H1 (cell line): ENCODE measurements around the gene RNF4. TPM values are rescaled to one million over a fixed set of nuclear protein-coding genes. Genes with fewer than 3 reads are reported as not detected.

Source experiments
- JUND ChIP-seq: IDR thresholded peaks from 2 replicates; pipeline ENCODE4 v1.6.1; 2011; ENCODE audit warnings: mild to moderate bottlenecking, improper control_type of control experiment, low read length
- NANOG ChIP-seq: IDR thresholded peaks from 2 replicates; pipeline ENCODE4 v1.6.1; 2011; ENCODE audit warnings: low read length, low read depth, mild to moderate bottlenecking, inconsistent platforms; ENCODE audit not compliant: insufficient read depth, poor library complexity, severe bottlenecking
- POU5F1 ChIP-seq: IDR thresholded peaks from 2 replicates; pipeline ENCODE4 v1.6.1; 2011; ENCODE audit warnings: low read depth, mild to moderate bottlenecking, low read length, moderate library complexity
- SP1 ChIP-seq: IDR thresholded peaks from 2 replicates; pipeline ENCODE4 v1.6.1; 2011; ENCODE audit warnings: low read depth, low read length
- SRF ChIP-seq: IDR thresholded peaks from 2 replicates; pipeline ENCODE4 v1.6.1; 2011; ENCODE audit warnings: mild to moderate bottlenecking, low read depth, low read length, moderate library complexity
- polyA plus RNA-seq, 7 experiments: library from polyadenylated mRNA; depleted of rRNA in 3 of 7; stranded (reverse) in 5 of 7; unstranded in 2 of 7; fragments of >200 nt in 5 of 7; fragments of 200-250 nt in 2 of 7; gene quantifications; 1 replicate in 5 of 7; 2 replicates in 1 of 7; 4 replicates in 1 of 7; pipeline versions ENCODE4 v1.2.1 to v1.2.3, GENCODE V29; 2011 to 2013; ENCODE audit warnings: missing spikeins in 2 of 7, mixed read lengths in 2 of 7
- total RNA-seq: library from RNA; stranded (reverse); fragmentation: NEBNext Ultra II Directional; extraction: Animal tissue kit (Norgen Biotek cat#: 25700); gene quantifications from 2 replicates; pipeline ENCODE4 v1.2.1, GENCODE V29; 2021
- TF ChIP-seq, protein P1 (sequence below), 3 experiments: IDR thresholded peaks; 1 replicate in 2 of 3; 2 replicates in 1 of 3; pipeline versions ENCODE4 v1.5.1 to v1.6.1; 2011; ENCODE audit warnings: low read length in 3 of 3, mild to moderate bottlenecking in 3 of 3, inconsistent platforms in 2 of 3, low read depth in 1 of 3, moderate library complexity in 1 of 3; ENCODE audit not compliant: insufficient read depth in 1 of 3; ENCODE audit errors: control extremely low read depth in 1 of 3

The RNF4 gene
- total and polyA plus RNA-seq, 2 of the 8 experiments (the other 6 are each of a cell fraction or from before 2014, with no cell fraction given) = 68.2 to 78.9 TPM

DNA sequence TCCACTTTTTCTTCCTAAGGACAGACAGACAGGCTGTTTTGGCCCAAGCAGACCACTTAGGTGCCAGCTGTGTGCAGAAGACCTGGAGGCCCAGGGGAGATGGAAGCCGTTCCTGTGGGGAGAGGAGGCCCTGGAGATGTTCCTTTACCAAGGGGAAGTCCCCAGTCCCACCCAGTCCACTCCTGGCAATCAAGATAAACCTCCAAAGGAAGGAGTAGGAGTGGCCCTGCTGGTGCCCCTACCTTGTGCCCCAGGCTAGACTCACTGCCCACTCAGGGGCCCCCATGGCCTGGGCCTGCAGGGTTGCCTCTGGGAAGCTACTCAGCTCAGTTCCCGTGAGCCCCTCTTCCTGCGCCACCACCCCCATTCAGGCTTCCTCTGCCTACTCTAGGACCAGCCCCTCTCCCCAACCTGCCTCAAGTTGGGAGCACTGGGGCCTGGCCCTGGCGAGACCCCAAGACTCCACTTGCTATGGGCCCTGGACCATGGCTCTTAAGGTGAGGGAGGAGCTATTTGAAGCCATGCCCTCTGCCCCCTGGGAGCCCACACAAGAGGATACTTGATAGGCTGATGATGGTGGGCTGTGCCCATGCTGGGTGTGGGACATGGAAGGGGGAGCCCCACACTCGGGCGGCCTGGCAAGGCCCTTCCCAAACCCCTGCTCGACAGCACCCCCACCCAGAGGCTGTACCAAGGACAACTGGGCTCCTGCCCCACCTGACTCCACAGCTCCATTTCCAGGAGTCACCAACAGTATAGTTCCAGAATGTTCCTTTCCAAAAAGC lies 24.8 kb upstream of the RNF4 start (continued):
- TF ChIP-seq JUND (no peak), SP1 (no peak), NANOG (no peak), SRF (no peak), POU5F1 (no peak)
- TF ChIP-seq, protein P1, sequence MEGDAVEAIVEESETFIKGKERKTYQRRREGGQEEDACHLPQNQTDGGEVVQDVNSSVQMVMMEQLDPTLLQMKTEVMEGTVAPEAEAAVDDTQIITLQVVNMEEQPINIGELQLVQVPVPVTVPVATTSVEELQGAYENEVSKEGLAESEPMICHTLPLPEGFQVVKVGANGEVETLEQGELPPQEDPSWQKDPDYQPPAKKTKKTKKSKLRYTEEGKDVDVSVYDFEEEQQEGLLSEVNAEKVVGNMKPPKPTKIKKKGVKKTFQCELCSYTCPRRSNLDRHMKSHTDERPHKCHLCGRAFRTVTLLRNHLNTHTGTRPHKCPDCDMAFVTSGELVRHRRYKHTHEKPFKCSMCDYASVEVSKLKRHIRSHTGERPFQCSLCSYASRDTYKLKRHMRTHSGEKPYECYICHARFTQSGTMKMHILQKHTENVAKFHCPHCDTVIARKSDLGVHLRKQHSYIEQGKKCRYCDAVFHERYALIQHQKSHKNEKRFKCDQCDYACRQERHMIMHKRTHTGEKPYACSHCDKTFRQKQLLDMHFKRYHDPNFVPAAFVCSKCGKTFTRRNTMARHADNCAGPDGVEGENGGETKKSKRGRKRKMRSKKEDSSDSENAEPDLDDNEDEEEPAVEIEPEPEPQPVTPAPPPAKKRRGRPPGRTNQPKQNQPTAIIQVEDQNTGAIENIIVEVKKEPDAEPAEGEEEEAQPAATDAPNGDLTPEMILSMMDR (IDR thresholded peaks at IDR 0.05; ENCODE audit: control extremely low read depth in 1 of 3, insufficient read depth in 1 of 3, low read depth in 1 of 3, low read length in 3 of 3) = no peak
